ENCODE data around the gene PPM1J. TPM values are rescaled to one million over a fixed set of nuclear protein-coding genes. Genes with fewer than 3 reads are reported as not detected.

The PPM1J gene
- total RNA-seq, 1 experiment from 2014 or later, result 0.56 TPM

GRCh38 chr1:112688781-112689193 is 26.3 kb downstream of the PPM1J start:
- DNase-seq (ENCODE audit: low spot score), result no peak

GRCh38 chr1:112687785-112688496 is 27.2 kb downstream of the PPM1J start:
- DNase-seq (ENCODE audit: low spot score), result no peak

GRCh38 chr1:112687361-112687760 is 27.8 kb downstream of the PPM1J start:
- DNase-seq (ENCODE audit: low spot score), result no peak

- DNase-seq (ENCODE audit: low spot score), result no peak
Observed at GRCh38 chr1:112686835-112687234, 28.3 kb downstream of the PPM1J start.

GRCh38 chr1:112686417-112686816 is 28.7 kb downstream of the PPM1J start:
- DNase-seq (ENCODE audit: low spot score), result no peak

GRCh38 chr1:112685913-112686312 is 29.2 kb downstream of the PPM1J start:
- no peak for DNase-seq (ENCODE audit: low spot score)

GRCh38 chr1:112678605-112679004 is 36.5 kb downstream of the PPM1J start:
- DNase-seq (ENCODE audit: low spot score), result no peak

- DNase-seq (ENCODE audit: low spot score), result no peak
Observed at GRCh38 chr1:112677501-112677900, 37.6 kb downstream of the PPM1J start.

- DNase-seq (ENCODE audit: low spot score), result no peak
Observed at GRCh38 chr1:112676543-112676942, 38.6 kb downstream of the PPM1J start.

GRCh38 chr1:112675728-112676381 is 39.3 kb downstream of the PPM1J start:
- DNase-seq (ENCODE audit: low spot score), result no peak

GRCh38 chr1:112674986-112675727 is 40.0 kb downstream of the PPM1J start:
- DNase-seq (ENCODE audit: low spot score), result peak; percentile 51

- peak; percentile 80 for DNase-seq (ENCODE audit: low spot score)
Observed at GRCh38 chr1:112674440-112674985, 40.6 kb downstream of the PPM1J start, which contains the start of gene MOV10. MOV10 (plus strand) TSS chr1:112674659; CDS start chr1:112674913, 254 bp downstream.

GRCh38 chr1:112673592-112674439 is 41.3 kb downstream of the PPM1J start:
- DNase-seq (ENCODE audit: low spot score), result peak; percentile 68

- DNase-seq (ENCODE audit: low spot score), result no peak
Observed at GRCh38 chr1:112672842-112673241, 42.3 kb downstream of the PPM1J start.

GRCh38 chr1:112672009-112672408 is 43.1 kb downstream of the PPM1J start:
- DNase-seq (ENCODE audit: low spot score), result no peak

- DNase-seq (ENCODE audit: low spot score), result no peak
Observed at GRCh38 chr1:112666946-112667345, 48.2 kb downstream of the PPM1J start.

- DNase-seq (ENCODE audit: low spot score), result no peak
Observed at GRCh38 chr1:112665857-112666256, 49.3 kb downstream of the PPM1J start.

Measured in HT-29 (cell line).